ENCODE results near the gene LRRC32.

Gene LRRC32

DNA sequence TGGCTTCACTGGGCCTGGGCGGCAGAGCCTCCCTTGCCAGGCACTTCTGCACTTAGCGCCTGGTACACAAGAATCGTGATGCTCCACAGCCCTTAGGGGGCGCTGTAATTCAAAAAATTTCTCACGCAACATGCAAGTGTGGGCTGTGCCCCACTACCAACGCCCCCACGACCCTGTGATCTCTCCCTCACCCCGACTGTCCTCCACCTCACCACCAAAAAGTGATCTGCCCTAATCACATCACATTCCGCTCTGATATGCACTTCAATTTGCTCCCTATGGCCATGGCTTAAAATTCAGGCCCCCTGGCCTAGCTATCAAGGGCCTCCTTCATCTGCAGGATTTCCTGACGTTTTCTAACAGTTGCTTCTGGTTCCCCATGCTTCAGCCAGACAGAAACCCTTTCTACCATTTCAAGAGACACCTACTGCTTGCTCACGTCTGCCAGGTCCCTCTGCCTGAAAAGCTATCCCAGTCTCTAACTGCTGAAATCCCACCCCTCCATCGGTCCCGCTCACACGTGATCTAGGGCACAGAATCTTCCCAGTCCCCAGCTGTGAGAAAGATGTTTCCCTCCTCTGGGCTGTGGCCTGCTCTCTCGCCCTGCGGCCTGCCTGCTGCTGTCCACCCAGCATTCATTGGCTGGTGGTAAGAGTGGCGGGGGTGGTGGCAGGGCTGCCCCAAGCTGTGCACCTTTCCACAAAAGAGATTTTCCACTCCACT, 27.9 kb upstream of the LRRC32 start:
- H3K4me3 ChIP-seq (ENCODE audit: low read depth, low read length) = no peak overlapping the region

DNA sequence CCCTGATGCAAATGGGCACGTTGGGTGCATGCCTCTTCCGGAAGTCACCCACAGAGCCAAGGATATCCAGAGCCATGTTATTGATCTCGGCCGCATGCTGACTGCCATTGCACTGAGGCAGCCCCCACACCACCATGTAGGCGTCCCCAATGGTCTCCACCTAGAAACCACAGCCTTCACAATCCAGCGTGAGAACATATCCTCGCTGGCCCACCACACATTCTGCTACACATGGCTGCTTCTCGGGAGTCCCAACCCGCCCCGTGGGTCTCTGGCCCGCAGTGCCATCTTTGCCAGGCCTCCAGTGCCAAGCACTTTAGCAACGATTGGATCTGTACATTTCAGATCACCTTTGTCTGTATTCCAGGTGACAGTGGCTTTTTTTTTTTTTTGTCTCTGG, 26.2 kb upstream of the LRRC32 start:
- H3K4me3 ChIP-seq (ENCODE audit: low read depth, low read length) = no peak overlapping the region
- TF ChIP-seq, protein P1, sequence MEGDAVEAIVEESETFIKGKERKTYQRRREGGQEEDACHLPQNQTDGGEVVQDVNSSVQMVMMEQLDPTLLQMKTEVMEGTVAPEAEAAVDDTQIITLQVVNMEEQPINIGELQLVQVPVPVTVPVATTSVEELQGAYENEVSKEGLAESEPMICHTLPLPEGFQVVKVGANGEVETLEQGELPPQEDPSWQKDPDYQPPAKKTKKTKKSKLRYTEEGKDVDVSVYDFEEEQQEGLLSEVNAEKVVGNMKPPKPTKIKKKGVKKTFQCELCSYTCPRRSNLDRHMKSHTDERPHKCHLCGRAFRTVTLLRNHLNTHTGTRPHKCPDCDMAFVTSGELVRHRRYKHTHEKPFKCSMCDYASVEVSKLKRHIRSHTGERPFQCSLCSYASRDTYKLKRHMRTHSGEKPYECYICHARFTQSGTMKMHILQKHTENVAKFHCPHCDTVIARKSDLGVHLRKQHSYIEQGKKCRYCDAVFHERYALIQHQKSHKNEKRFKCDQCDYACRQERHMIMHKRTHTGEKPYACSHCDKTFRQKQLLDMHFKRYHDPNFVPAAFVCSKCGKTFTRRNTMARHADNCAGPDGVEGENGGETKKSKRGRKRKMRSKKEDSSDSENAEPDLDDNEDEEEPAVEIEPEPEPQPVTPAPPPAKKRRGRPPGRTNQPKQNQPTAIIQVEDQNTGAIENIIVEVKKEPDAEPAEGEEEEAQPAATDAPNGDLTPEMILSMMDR (IDR thresholded peaks at IDR 0.05; ENCODE audit: borderline replicate concordance, insufficient read depth, low read depth, low read length) = no peak

More for the DNA sequence above, 27.9 kb upstream of the LRRC32 start:
- TF ChIP-seq, protein P1 (IDR thresholded peaks at IDR 0.05; ENCODE audit: borderline replicate concordance, insufficient read depth, low read depth, low read length) = peak; percentile 39; the same call in 1 of the 2 replicates

DNA sequence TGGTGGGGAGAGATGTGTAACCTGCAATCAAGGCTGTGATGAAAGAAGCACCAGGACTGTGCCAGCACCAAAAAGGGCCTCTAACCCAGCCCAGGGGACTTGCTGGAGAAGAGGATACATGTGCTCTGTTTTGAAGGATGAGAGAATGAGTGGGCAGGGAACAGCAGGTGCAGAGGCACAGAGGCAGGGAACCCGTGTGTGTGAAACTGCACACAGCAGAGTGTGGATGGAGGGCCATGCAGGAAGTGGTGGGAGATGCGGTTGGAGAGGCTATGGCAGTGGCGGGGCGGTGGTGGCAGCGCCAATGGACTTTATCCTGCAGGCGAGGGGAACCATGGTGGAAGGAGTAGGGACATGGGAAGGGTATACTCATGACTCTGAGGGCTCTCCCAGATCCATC, 25.2 kb upstream of the LRRC32 start:
- TF ChIP-seq, protein P1 (IDR thresholded peaks at IDR 0.05; ENCODE audit: borderline replicate concordance, insufficient read depth, low read depth, low read length) = no peak
- H3K4me3 ChIP-seq (ENCODE audit: low read depth, low read length) = no peak overlapping the region

DNA sequence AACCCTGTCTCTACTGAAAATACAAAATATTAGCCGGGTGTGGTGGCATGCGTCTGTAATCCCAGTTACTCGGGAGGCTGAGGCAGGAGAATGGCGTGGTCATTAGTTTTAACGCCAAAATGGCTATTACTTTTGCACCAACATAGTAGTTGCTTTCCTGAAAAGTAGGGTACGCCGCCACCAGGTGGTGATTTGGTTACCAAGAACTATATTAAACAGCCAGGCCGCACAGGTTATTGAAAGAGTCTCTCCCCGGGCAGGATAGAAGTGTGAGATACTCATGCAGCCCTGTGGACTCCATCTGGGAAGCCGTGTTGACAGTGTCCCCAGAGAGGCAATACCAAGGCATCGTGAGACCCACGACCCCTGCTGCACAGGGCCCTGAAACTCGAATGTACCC, 24.6 kb upstream of the LRRC32 start:
- H3K4me3 ChIP-seq (ENCODE audit: low read depth, low read length) = no peak overlapping the region
- TF ChIP-seq, protein P1 (IDR thresholded peaks at IDR 0.05; ENCODE audit: borderline replicate concordance, insufficient read depth, low read depth, low read length) = no peak

DNA sequence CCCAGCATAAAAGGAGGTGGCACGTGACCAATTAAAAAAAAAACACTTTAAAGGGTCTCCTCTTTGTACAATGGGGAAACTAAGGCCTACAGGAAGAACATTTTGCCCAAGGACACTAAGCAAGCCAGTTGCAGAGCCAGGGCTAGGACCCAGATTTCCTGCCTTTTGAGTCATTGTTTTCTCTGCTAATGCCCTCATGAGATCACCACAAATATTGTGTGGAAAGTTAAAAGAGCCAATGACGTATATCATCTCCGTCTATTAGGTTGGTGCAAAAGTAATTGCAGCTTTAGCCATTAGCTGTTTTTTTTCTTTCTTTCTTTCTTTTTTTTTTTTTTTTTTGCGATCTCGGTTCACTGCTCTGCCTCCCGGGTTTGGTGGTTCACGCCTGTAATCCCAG, 24.1 kb upstream of the LRRC32 start:
- H3K4me3 ChIP-seq (ENCODE audit: low read depth, low read length) = no peak overlapping the region
- TF ChIP-seq, protein P1 (IDR thresholded peaks at IDR 0.05; ENCODE audit: borderline replicate concordance, insufficient read depth, low read depth, low read length) = no peak

DNA sequence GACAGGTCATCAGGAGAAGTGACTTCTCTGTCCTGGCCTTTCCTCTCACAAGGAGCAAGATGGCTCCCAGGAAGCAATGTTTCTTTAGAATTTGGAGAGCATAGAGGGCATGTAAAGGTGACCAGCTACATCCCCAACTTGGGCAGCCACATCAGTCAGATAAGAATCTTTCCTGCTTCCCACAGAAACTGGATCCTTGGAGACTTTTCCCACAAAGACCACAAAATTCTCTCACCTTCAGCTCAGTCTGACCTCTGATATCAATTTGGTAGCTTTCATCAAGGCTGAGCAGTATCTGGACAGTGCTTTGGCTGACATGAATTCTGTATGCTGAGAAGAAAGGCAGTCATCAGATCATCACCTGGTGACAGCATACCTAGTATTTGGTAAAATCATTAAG, 23.3 kb upstream of the LRRC32 start:
- TF ChIP-seq, protein P1 (IDR thresholded peaks at IDR 0.05; ENCODE audit: borderline replicate concordance, insufficient read depth, low read depth, low read length) = no peak

DNA sequence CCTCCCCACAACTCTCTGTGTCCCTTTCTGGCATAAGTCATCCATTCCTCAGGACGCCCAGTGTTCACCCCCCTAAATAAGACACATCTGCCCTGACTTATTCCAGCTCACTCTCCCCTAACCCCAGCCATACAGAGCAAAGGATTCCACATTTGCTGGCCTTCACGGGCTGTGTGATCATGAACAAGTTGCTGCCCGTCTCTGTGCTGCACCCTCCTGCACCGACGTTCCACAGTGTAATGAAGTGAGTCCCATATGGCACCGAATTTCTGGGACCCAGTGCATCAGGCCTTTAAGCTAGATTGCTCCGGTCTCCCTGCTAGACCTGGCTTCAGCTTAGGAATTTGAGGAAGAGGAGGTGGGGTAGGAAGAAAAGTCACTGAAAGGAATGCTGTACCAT, 22.4 kb upstream of the LRRC32 start:
- no peak overlapping the region for H3K4me3 ChIP-seq (ENCODE audit: low read depth, low read length)
- TF ChIP-seq, protein P1 (IDR thresholded peaks at IDR 0.05; ENCODE audit: borderline replicate concordance, insufficient read depth, low read depth, low read length) = no peak

More for the DNA sequence above, 23.3 kb upstream of the LRRC32 start:
- no peak overlapping the region for H3K4me3 ChIP-seq (ENCODE audit: low read depth, low read length)

Measured in GM12875 (cell line).